ENCODE data around the gene HDAC7. TPM values are rescaled to one million over a fixed set of nuclear protein-coding genes. Genes with fewer than 3 reads are reported as not detected.

The HDAC7 gene
- total RNA-seq, 1 experiment from 2014 or later = 44.2 TPM

DNA sequence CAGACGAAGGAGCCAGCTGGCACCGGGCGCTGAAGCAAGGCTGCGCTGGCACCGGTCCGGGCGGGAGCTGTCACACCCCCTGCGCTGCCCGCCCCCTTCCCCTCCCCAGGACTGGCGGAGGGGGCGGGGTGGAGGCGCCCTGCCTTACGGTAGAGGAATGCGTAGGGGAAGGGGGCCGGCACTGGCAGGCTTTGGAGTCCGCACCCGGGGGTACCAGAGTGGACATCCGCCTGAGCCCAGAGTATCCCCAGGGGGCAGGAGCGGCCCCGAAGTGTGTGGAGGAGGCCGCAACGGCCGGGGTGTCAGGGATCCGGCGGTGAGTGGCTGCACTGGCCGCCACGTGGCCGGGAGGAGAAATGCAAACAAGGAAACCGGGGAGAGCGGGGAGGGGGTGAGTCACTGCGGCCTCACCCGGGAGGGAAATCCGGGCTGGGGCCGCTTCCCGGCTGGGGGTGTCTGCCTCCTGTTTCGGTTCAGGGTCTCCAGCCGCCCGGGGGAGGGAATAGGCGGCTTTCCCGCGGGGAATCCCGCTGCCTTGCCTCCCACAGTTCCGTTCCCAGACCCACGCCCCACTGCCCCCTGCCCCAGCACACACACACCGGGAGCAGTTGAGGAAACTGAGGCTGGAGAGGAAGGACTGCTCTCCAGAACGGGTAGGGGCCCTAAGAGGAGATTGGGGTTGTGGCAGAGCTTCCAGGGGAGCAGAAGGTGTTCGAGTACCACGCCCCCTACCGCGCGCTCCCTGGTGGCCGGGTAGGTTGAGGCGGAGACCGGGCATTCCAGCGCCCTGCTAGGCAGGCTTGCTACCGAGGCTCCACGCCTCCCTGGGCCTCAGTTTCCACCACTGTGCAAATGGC, 60.6 kb downstream of the HDAC7 start, which contains the start of gene RAPGEF3:
Gene RAPGEF3 (minus strand): TSS at position 47 of the 857 bp plus-strand sequence. CDS start 324 bp downstream, outside the sequence.
- Histone ChIP-seq H3K4me2 (ENCODE audit: low read length) (peak within 1 kb of the TSS; percentile 88), H3K9me3 (ENCODE audit: low read length) (no peaks in the 10 kb centered on the region), H3K27ac (ENCODE audit: low read length) (peak within 1 kb of the TSS; percentile 68), H4K20me1 (ENCODE audit: low read length) (no peaks in the 10 kb centered on the region), H3F3A (ENCODE audit: low read length, unreplicated experiment) (no peaks in the 10 kb centered on the region), H3K27me3 (ENCODE audit: low read length) (no peaks in the 10 kb centered on the region), H3K79me2 (ENCODE audit: low read length) (no peaks in the 10 kb centered on the region), H3K4me1 (ENCODE audit: insufficient read depth, low read length) (peaks cover 42% of the 10 kb centered on the region), H3K9ac (ENCODE audit: low read length) (peak within 1 kb of the TSS; percentile 76), H3K4me3 (ENCODE audit: low read length) (peak within 1 kb of the TSS; percentile 75), H2AFZ (ENCODE audit: low read length) (peak within 1 kb of the TSS; percentile 78), H3K9me2 (replicated peaks; ENCODE audit: low read length) (no peaks in the 10 kb centered on the region), H3K36me3 (ENCODE audit: low read depth, low read length) (no peaks in the 10 kb centered on the region)
- intact Hi-C loops (cut with micrococcal nuclease) = no loop called here
- TSS peak; percentile 74 for BruUV-seq (replicated peaks)
- DNase-seq (peak; percentile 87), ATAC-seq (peak; percentile 85)
- CTCF ChIA-PET = interaction anchor here (0.6 to 2.3 kb wide), 5 partner anchors 8 to 1688 kb away, joined by 3 to 16 read pairs (median 3); no protein-coding TSS in a partner anchor
- POLR2A ChIA-PET (ENCODE audit: unreplicated experiment) = interaction anchor here (0.6 kb wide), 3 partner anchors 22 to 65 kb away, joined by 3 to 4 read pairs (median 3); no protein-coding TSS in a partner anchor
- TF ChIP-seq EZH2phosphoT487 (IDR thresholded peaks at IDR 0.05; ENCODE audit: borderline replicate concordance, low read length) (peak; percentile 64; the same call in 1 of the 2 replicates), EZH2 (IDR thresholded peaks at IDR 0.05; ENCODE audit: low read length, unreplicated experiment) (no peak)
- TF ChIP-seq, protein P1, sequence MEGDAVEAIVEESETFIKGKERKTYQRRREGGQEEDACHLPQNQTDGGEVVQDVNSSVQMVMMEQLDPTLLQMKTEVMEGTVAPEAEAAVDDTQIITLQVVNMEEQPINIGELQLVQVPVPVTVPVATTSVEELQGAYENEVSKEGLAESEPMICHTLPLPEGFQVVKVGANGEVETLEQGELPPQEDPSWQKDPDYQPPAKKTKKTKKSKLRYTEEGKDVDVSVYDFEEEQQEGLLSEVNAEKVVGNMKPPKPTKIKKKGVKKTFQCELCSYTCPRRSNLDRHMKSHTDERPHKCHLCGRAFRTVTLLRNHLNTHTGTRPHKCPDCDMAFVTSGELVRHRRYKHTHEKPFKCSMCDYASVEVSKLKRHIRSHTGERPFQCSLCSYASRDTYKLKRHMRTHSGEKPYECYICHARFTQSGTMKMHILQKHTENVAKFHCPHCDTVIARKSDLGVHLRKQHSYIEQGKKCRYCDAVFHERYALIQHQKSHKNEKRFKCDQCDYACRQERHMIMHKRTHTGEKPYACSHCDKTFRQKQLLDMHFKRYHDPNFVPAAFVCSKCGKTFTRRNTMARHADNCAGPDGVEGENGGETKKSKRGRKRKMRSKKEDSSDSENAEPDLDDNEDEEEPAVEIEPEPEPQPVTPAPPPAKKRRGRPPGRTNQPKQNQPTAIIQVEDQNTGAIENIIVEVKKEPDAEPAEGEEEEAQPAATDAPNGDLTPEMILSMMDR (conservative IDR thresholded peaks at IDR 0.05; ENCODE audit: low read depth, low read length) = peak; percentile 45

DNA sequence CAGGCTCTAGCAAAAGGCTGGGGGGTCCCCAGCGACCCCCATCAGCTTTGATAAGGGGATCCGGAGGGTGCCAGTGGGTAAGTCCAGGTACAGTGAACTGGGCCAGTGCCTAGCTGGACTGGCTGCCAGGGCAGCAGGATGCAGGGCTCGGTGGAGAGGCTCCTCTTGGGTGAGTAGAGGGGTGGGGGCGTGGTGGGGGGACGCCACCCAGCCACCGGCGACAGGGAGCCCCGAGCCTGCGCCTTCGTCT, 61.2 kb downstream of the HDAC7 start:
- no peaks in the 10 kb centered on the region for H4K20me1 ChIP-seq (ENCODE audit: low read length)

More for the DNA sequence above, 61.2 kb downstream of the HDAC7 start:
- Histone ChIP-seq H3K36me3 (ENCODE audit: low read depth, low read length) (no peaks in the 10 kb centered on the region), H3K79me2 (ENCODE audit: low read length) (no peaks in the 10 kb centered on the region), H3K9ac (ENCODE audit: low read length) (peak overlapping the region; percentile 76), H3K4me2 (ENCODE audit: low read length) (peak overlapping the region; percentile 88), H3K27ac (ENCODE audit: low read length) (peak overlapping the region; percentile 68), H3K9me2 (replicated peaks; ENCODE audit: low read length) (no peaks in the 10 kb centered on the region), H3K4me1 (ENCODE audit: insufficient read depth, low read length) (peaks cover 48% of the 10 kb centered on the region), H3F3A (ENCODE audit: low read length, unreplicated experiment) (no peaks in the 10 kb centered on the region), H3K9me3 (ENCODE audit: low read length) (no peaks in the 10 kb centered on the region), H3K4me3 (ENCODE audit: low read length) (peak overlapping the region; percentile 75), H3K27me3 (ENCODE audit: low read length) (no peaks in the 10 kb centered on the region), H2AFZ (ENCODE audit: low read length) (peak overlapping the region; percentile 78)
- intact Hi-C loops (cut with micrococcal nuclease) = no loop called here
- ChIA-PET CTCF (interaction anchor here (0.6 to 2.3 kb wide), 4 partner anchors 8 to 1687 kb away, joined by 3 to 16 read pairs (median 8); no protein-coding TSS in a partner anchor), POLR2A (ENCODE audit: unreplicated experiment) (interaction anchor here (0.6 kb wide), 1 partner anchor 52 kb away, joined by 4 read pairs; no protein-coding TSS in a partner anchor)
- BruUV-seq (replicated peaks) = no TSS peak
- no peak for ATAC-seq
- DNase-seq = no peak
- TF ChIP-seq, protein P1 (conservative IDR thresholded peaks at IDR 0.05; ENCODE audit: low read depth, low read length) = no peak
- no peak for TF ChIP-seq EZH2 (IDR thresholded peaks at IDR 0.05; ENCODE audit: low read length, unreplicated experiment)
- no peak for TF ChIP-seq EZH2phosphoT487 (IDR thresholded peaks at IDR 0.05; ENCODE audit: borderline replicate concordance, low read length)

Measured in PC-3 (cell line).